NCI-H446 (cell line): Measurements from ENCODE around the gene STK32B.
"Not testable (repeated sequence)": the region's sequence is repeated elsewhere in the genome, so short reads cannot be mapped to it uniquely, and the experiment has no call there.

Source experiments
- DNase-seq, 2 experiments: peaks; one replicate each; lab custom pipeline; 2025; lab: John Stamatoyannopoulos, UW

STK32B gene

GRCh38 chr4:5209862-5210261, 158.6 kb downstream of the STK32B start:
- no peak for DNase-seq

- no peak for DNase-seq
Observed at GRCh38 chr4:5211282-5211839, 160.1 kb downstream of the STK32B start.

GRCh38 chr4:5212255-5213013, 161.2 kb downstream of the STK32B start:
- no peak for DNase-seq

GRCh38 chr4:5213087-5213595, 161.9 kb downstream of the STK32B start:
- DNase-seq, result no peak

GRCh38 chr4:5215321-5215720, 164.0 kb downstream of the STK32B start:
- no peak for DNase-seq

GRCh38 chr4:5217421-5217820, 166.1 kb downstream of the STK32B start:
- no peak for DNase-seq

GRCh38 chr4:5218376-5219069, 167.2 kb downstream of the STK32B start:
- no peak for DNase-seq

- DNase-seq, result no peak
Observed at GRCh38 chr4:5220028-5220427, 168.7 kb downstream of the STK32B start.

GRCh38 chr4:5222047-5222446, 170.8 kb downstream of the STK32B start:
- no peak for DNase-seq

- no peak for DNase-seq
Observed at GRCh38 chr4:5222951-5223350, 171.7 kb downstream of the STK32B start.

GRCh38 chr4:5224340-5224739, 173.1 kb downstream of the STK32B start:
- no peak for DNase-seq

- DNase-seq, result no peak
Observed at GRCh38 chr4:5232549-5232948, 181.3 kb downstream of the STK32B start.

GRCh38 chr4:5237086-5237660, 185.9 kb downstream of the STK32B start:
- DNase-seq, result no peak

GRCh38 chr4:5238173-5238572, 186.9 kb downstream of the STK32B start:
- no peak for DNase-seq

GRCh38 chr4:5247061-5247460, 195.8 kb downstream of the STK32B start:
- not testable (repeated sequence) for DNase-seq

- DNase-seq, result no peak
Observed at GRCh38 chr4:5247735-5248134, 196.5 kb downstream of the STK32B start.

GRCh38 chr4:5249727-5250126, 198.4 kb downstream of the STK32B start:
- no peak for DNase-seq

GRCh38 chr4:5250536-5250935, 199.3 kb downstream of the STK32B start:
- not testable (repeated sequence) for DNase-seq

GRCh38 chr4:5256421-5256820, 205.1 kb downstream of the STK32B start:
- no peak for DNase-seq

- no peak for DNase-seq
Observed at GRCh38 chr4:5257086-5257485, 205.8 kb downstream of the STK32B start.

GRCh38 chr4:5259471-5259870, 208.2 kb downstream of the STK32B start:
- DNase-seq, result no peak

GRCh38 chr4:5260121-5260520, 208.8 kb downstream of the STK32B start:
- DNase-seq, result no peak

- no peak for DNase-seq
Observed at GRCh38 chr4:5261866-5262265, 210.6 kb downstream of the STK32B start.
